ENCODE data around the gene KLRG1.

Gene KLRG1

GRCh38 chr12:8985213-8985754 is 4.1 kb upstream of the KLRG1 start:
- no peak for DNase-seq (ENCODE audit: low spot score)

- DNase-seq (ENCODE audit: low spot score): no peak
Observed at GRCh38 chr12:8987163-8987562, 2.2 kb upstream of the KLRG1 start.

- DNase-seq (ENCODE audit: low spot score): no peak
Observed at GRCh38 chr12:8987685-8988084, 1.7 kb upstream of the KLRG1 start.

- peak; percentile 35 for DNase-seq (ENCODE audit: low spot score)
Observed at GRCh38 chr12:8991371-8992345, 2.3 kb downstream of the KLRG1 start.

GRCh38 chr12:8993827-8994226 is 4.5 kb downstream of the KLRG1 start:
- DNase-seq (ENCODE audit: low spot score): no peak

- no peak for DNase-seq (ENCODE audit: low spot score)
Observed at GRCh38 chr12:8995021-8995775, 5.9 kb downstream of the KLRG1 start.

- DNase-seq (ENCODE audit: low spot score): peak; percentile 48
Observed at GRCh38 chr12:8996682-8997405, 7.5 kb downstream of the KLRG1 start.

DNA sequence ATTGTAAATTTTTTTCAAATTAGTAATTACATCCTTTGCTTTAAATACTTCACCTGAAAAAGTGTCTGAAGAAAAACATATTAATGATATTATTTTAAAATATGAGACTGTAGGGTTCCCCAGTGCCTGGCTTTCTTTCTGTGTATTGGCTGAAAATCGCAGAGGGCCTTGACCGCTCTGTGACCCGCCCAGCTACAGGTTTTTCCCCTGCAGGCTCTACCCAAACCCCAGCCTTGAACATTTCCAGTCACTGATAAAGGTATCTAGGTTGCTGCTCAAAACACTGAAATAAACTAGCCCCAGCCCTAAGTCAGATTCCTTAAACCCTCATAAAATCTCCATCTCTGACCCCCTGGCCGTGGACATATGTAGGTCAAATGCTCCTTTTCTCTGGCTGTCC is 11.9 kb downstream of the KLRG1 start:
- DNase-seq (ENCODE audit: low spot score): no peak

DNA sequence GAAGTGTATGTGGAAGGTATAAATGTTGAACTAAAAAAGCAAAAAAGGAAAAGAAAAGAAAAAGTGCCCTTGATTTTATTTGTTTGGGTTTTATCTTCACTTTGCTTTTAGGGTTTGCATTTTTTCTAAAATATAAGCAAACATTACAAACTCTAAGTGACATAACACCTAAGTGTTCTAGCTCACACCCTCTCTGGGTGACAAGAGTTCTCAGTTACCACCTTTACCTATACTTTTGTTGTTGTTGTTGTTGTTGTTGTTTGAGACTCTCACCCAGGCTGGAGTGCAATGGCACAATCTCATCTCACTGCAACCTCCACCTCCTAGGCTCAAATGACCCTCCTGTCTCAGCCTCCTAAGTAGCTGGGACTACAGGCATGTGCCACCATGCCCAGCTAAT is 13.0 kb downstream of the KLRG1 start:
- no peak for DNase-seq (ENCODE audit: low spot score)

- DNase-seq (ENCODE audit: low spot score): no peak
Observed at GRCh38 chr12:9022592-9022991, 33.2 kb downstream of the KLRG1 start.

DNA sequence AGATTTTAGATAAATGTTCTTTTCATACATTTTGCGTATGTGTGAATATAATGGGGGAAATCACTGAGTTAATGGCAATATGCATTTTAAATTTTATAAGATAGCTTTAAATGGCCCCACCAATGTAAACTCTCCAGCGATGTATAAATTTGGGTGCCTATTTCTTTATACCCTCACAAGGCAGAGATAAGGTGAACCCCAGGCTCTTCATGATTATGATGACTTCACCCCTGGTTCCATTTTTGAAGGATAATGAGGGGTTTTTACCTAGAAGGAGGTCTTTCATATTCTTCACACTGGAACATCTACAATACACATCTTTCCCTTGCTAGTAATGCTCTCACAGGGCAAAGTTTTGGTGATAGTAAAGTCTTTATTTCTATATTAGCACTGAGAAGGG is 35.2 kb downstream of the KLRG1 start:
- DNase-seq (ENCODE audit: low spot score): no peak

DNA sequence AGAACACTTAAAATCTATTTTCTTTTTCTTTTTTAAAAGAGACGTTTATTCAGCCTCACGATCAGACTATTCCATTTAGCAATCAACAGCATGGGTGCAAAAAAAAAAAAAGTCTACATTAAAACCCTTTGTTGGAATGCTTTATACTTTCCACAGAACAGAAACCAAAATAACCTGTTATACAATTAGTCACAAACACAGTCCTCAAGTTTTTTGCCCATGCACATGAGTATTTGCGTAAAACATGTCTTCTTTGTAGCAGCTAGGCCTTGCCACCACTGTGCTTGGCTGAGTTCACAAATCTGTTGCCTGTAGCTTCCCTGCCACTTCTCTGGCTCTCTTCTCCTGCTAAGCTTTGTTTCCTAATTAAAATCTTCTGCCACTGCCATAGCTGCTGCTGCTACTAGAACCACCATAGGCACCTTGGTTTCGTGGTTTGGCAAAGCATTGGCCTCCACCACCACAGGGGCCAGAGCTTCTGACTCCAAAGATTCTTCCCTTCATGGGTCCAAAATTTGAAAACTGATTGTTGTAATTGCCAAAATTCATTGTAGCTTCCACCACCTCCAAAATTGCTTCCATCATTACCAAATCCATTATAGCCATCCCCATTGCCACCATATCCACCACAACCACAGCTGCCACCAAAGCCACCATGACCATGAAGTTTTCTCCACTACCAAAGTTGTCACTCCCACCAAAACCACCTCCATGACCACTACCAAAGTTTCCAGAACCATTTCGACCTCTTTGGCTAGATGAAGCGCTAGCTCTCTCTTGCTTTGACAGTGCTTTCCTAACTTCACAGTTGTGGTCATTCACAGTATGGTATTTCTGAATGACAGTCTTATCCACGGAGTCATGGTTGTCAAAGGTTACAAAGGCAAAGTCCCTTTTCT is 38.1 kb downstream of the KLRG1 start:
- peak; percentile 12 for DNase-seq (ENCODE audit: low spot score)

- no peak for DNase-seq (ENCODE audit: low spot score)
Observed at GRCh38 chr12:9030776-9031175, 41.4 kb downstream of the KLRG1 start.

DNA sequence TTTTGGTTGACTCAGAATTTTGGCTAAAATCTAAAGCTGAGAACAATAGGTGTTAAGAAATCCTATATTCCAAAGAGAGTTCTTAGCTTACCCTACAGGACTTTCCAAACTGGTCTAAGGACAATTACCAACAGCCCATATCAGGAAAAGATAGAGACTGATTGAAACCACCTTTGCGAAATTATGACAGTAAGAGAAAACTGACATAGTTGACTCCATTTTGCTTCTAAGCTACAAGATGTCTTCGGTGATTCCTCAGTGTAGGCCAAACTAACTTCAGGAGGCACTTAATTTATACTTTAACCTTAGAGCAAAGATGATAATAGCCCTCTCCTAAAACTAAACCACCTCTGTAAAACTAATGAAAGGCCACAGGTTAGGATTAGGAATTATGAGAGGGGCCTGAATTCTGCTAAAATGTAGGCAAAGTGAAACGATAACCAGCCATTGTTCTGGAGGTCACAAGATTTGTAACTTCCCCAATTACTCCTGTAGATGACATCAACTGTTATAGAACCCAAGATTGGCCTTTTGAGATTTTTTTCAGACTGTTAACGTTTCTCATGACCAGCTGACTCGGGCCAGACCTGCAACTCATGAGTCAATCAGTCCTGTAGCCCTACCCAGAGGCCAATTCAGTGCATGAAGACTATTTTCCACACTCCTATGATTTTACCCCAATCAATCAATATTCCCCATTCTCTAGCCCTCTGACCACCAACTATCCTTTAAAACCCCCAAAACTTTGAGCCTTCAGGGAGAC is 43.0 kb downstream of the KLRG1 start:
- no peak for DNase-seq (ENCODE audit: low spot score)

DNA sequence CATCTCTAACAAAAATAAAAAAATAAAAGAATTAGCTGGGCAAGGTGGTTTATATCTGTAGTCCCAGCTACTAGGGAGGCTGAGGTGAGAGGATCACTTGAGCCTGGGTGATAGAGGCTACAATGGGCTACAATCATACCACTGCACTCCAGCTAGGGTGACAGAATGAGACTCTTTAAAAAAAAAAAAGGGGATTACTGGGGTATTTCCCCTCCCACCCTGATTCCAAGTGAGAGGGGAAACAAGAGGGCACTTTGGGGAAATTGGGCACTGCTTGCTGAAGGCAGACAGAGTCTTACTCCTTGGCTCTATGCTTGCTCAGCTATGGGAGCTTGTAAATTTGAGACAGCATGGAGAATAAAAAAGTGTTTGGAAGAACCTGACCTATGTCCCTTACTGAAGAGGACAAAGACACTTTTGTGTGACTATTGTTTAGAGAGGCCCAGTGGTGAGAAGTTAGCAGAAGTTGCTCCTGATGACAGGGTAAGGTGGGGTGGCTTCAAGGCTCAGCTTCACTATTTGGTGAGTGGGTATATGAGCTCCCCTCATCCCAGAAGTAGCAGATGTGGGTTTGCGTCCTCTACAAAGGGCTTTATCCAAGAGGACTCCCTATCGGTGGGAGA is 44.0 kb downstream of the KLRG1 start:
- DNase-seq (ENCODE audit: low spot score): no peak

DNA sequence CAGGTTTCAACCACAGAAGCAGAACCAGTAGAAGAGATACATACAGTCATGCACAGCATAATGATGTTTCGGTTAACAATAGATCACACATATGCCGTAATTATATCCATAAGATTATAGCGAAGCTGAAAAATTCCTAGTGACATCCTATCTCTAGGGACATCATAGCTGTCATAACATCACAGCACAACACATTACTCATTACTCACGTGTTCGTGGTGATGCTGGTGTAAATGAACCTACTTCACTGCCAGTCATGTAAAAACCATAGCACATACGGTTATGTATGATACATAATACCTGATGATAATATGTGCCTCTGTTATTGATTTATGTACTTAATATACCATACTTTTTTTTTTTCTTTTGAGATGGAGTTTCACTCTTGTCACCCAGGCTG is 44.7 kb downstream of the KLRG1 start:
- DNase-seq (ENCODE audit: low spot score): no peak

GRCh38 chr12:9036227-9036626 is 46.9 kb downstream of the KLRG1 start:
- DNase-seq (ENCODE audit: low spot score): no peak

GRCh38 chr12:9037431-9037830 is 48.1 kb downstream of the KLRG1 start:
- no peak for DNase-seq (ENCODE audit: low spot score)

- DNase-seq (ENCODE audit: low spot score): peak; percentile 69
Observed at GRCh38 chr12:9039397-9039977, 50.1 kb downstream of the KLRG1 start.
